Measurements from ENCODE around the gene CLEC4M.

The CLEC4M gene

GRCh38 chr19:7729211-7729610 lies 33.8 kb upstream of the CLEC4M start:
- H3K27ac ChIP-seq = no peak overlapping the region
- TF ChIP-seq CTCF (IDR thresholded peaks at IDR 0.05) = no peak
- no peak for TF ChIP-seq ZFX (IDR thresholded peaks at IDR 0.05; ENCODE audit: borderline replicate concordance)

GRCh38 chr19:7729831-7730285 lies 33.2 kb upstream of the CLEC4M start:
- TF ChIP-seq CTCF (IDR thresholded peaks at IDR 0.05) (no peak), ZFX (IDR thresholded peaks at IDR 0.05; ENCODE audit: borderline replicate concordance) (no peak)
- H3K27ac ChIP-seq = no peak overlapping the region

- no peak overlapping the region for H3K27ac ChIP-seq
- no peak for TF ChIP-seq CTCF (IDR thresholded peaks at IDR 0.05)
- TF ChIP-seq ZFX (IDR thresholded peaks at IDR 0.05; ENCODE audit: borderline replicate concordance) = no peak
Measured at GRCh38 chr19:7730286-7731217, 32.5 kb upstream of the CLEC4M start.

- no peak overlapping the region for H3K27ac ChIP-seq
- TF ChIP-seq ZFX (IDR thresholded peaks at IDR 0.05; ENCODE audit: borderline replicate concordance) (no peak), CTCF (IDR thresholded peaks at IDR 0.05) (no peak)
Measured at GRCh38 chr19:7731218-7731595, 31.8 kb upstream of the CLEC4M start.

GRCh38 chr19:7731615-7732014 lies 31.4 kb upstream of the CLEC4M start:
- no peak overlapping the region for H3K27ac ChIP-seq
- no peak for TF ChIP-seq CTCF (IDR thresholded peaks at IDR 0.05)
- TF ChIP-seq ZFX (IDR thresholded peaks at IDR 0.05; ENCODE audit: borderline replicate concordance) = no peak

GRCh38 chr19:7732045-7732444 lies 31.0 kb upstream of the CLEC4M start, which contains the start of gene CLEC4G:
Gene CLEC4G, minus strand, starts transcription at chr19:7732110. Its CDS starts 8 bp downstream, at chr19:7732102.
- no peak within 1 kb of the TSS for H3K27ac ChIP-seq
- TF ChIP-seq ZFX (IDR thresholded peaks at IDR 0.05; ENCODE audit: borderline replicate concordance) (no peak), CTCF (IDR thresholded peaks at IDR 0.05) (no peak)

GRCh38 chr19:7733376-7733775 lies 29.7 kb upstream of the CLEC4M start:
- no peak for TF ChIP-seq CTCF (IDR thresholded peaks at IDR 0.05)
- no peak for TF ChIP-seq ZFX (IDR thresholded peaks at IDR 0.05; ENCODE audit: borderline replicate concordance)

More at GRCh38 chr19:7733376-7733775, 29.7 kb upstream of the CLEC4M start:
- no peak overlapping the region for H3K27ac ChIP-seq
